Activated T-helper 9 cell treated with anti-CD3 and anti-CD28 coated beads, Interleukin-2, amount 50 U/mL, for 16 hours (primary cell): ENCODE measurements around the gene GOLGA8Q.
"Not testable (repeated sequence)": the region's sequence is repeated elsewhere in the genome, so short reads cannot be mapped to it uniquely, and the experiment has no call there.

Source experiments
- DNase-seq: peaks from one replicate; pipeline ENCODE4 v3.0.0-alpha.2; 2020; ENCODE audit warnings: low read depth

GOLGA8Q gene

GRCh38 chr15:30551750-30552149 lies at the start of gene GOLGA8Q:
Gene GOLGA8Q (plus strand): TSS chr15:30552050. CDS start chr15:30552078, 28 bp downstream.
- not testable (repeated sequence) for DNase-seq

- not testable (repeated sequence) for DNase-seq
These were observed 48.7 kb upstream of the GOLGA8Q start for GRCh38 chr15:30502904-30503781.

- DNase-seq = not testable (repeated sequence)
These were observed 47.5 kb upstream of the GOLGA8Q start for GRCh38 chr15:30504162-30504843.

- not testable (repeated sequence) for DNase-seq
These were observed 37.3 kb upstream of the GOLGA8Q start for GRCh38 chr15:30514545-30514944.

- DNase-seq = not testable (repeated sequence)
These were observed 28.2 kb upstream of the GOLGA8Q start for GRCh38 chr15:30523453-30524243.

GRCh38 chr15:30525912-30526311 lies 25.9 kb upstream of the GOLGA8Q start:
- not testable (repeated sequence) for DNase-seq

- not testable (repeated sequence) for DNase-seq
These were observed 22.8 kb upstream of the GOLGA8Q start for GRCh38 chr15:30529049-30529448.

- DNase-seq = not testable (repeated sequence)
These were observed 15.1 kb downstream of the GOLGA8Q start for GRCh38 chr15:30566949-30567348.

GRCh38 chr15:30573012-30573491 lies 21.2 kb downstream of the GOLGA8Q start:
- not testable (repeated sequence) for DNase-seq

GRCh38 chr15:30579394-30579970 lies 27.6 kb downstream of the GOLGA8Q start:
- DNase-seq = not testable (repeated sequence)

GRCh38 chr15:30580716-30581115 lies 28.9 kb downstream of the GOLGA8Q start:
- not testable (repeated sequence) for DNase-seq

GRCh38 chr15:30598953-30599352 lies 47.1 kb downstream of the GOLGA8Q start:
- not testable (repeated sequence) for DNase-seq

- not testable (repeated sequence) for DNase-seq
These were observed 51.9 kb downstream of the GOLGA8Q start, which contains the start of gene GOLGA8H for GRCh38 chr15:30603796-30604195. Gene GOLGA8H (plus strand): TSS chr15:30604028. CDS start chr15:30604126, 98 bp downstream.
